22Rv1 (cell line): ENCODE results near the gene GTF2F2.

Source experiments
- ZFX ChIP-seq: fragments of 450-650 bp; IDR thresholded peaks from 2 replicates; pipeline ENCODE4 v1.6.1; 2017; ENCODE audit warnings: antibody characterized with exemption, borderline replicate concordance
- TF ChIP-seq, protein P1 (sequence below): fragments of 450-650 bp; IDR thresholded peaks from 2 replicates; pipeline ENCODE4 v1.5.1; 2017; ENCODE audit warnings: mild to moderate bottlenecking

DNA sequence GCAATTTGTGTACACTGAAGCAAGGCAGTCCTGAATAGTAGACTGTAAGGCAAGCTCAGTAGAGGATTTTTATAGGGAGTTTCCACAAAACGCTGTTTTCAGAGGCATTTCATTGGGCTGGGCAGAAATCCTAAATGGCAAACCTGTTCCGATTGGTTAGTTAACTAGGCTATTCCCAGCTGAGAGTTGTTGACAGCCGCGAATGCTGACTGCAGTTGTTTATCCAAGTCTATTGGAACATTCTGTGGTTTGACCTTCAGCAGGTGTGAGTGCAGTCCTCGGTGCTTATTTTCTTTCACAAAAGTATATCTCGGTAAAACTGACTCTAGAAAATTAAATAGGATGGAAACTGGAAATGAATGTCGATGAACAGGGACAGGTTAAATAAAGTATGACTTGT, 175.2 kb downstream of the GTF2F2 start:
- TF ChIP-seq, protein P1, sequence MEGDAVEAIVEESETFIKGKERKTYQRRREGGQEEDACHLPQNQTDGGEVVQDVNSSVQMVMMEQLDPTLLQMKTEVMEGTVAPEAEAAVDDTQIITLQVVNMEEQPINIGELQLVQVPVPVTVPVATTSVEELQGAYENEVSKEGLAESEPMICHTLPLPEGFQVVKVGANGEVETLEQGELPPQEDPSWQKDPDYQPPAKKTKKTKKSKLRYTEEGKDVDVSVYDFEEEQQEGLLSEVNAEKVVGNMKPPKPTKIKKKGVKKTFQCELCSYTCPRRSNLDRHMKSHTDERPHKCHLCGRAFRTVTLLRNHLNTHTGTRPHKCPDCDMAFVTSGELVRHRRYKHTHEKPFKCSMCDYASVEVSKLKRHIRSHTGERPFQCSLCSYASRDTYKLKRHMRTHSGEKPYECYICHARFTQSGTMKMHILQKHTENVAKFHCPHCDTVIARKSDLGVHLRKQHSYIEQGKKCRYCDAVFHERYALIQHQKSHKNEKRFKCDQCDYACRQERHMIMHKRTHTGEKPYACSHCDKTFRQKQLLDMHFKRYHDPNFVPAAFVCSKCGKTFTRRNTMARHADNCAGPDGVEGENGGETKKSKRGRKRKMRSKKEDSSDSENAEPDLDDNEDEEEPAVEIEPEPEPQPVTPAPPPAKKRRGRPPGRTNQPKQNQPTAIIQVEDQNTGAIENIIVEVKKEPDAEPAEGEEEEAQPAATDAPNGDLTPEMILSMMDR, result no peak
- TF ChIP-seq ZFX, result no peak
